HG02759 (cell line): ENCODE measurements around the gene RASIP1.

Experiments used
- ATAC-seq: cut with Tn5 transposase; IDR thresholded peaks from one replicate; pipeline ENCODE4 v1.9.1; 2021; ENCODE audit warnings: mild to moderate bottlenecking, moderate library complexity; ENCODE audit not compliant: unreplicated experiment

Gene RASIP1

GRCh38 chr19:48678201-48678600, 62.2 kb downstream of the RASIP1 start:
- no peak for ATAC-seq

GRCh38 chr19:48676887-48677286, 63.5 kb downstream of the RASIP1 start:
- no peak for ATAC-seq

- ATAC-seq: no peak
These were observed 63.9 kb downstream of the RASIP1 start for GRCh38 chr19:48676487-48676886.

GRCh38 chr19:48674921-48675824, 65.2 kb downstream of the RASIP1 start:
- no peak for ATAC-seq

- no peak for ATAC-seq
These were observed 66.1 kb downstream of the RASIP1 start for GRCh38 chr19:48674216-48674809.

- no peak for ATAC-seq
These were observed 66.8 kb downstream of the RASIP1 start for GRCh38 chr19:48673436-48674100.

- ATAC-seq: no peak
These were observed 67.4 kb downstream of the RASIP1 start, which contains the start of gene NTN5 for GRCh38 chr19:48672994-48673393. NTN5 (minus strand) TSS chr19:48673017; CDS start chr19:48670986, 2,031 bp downstream.

- no peak for ATAC-seq
These were observed 68.9 kb downstream of the RASIP1 start for GRCh38 chr19:48671446-48671995.

- ATAC-seq: no peak
These were observed 69.5 kb downstream of the RASIP1 start for GRCh38 chr19:48670699-48671445.
